Stimulated activated naive CD8-positive, alpha-beta T cell treated with anti-CD3 and anti-CD28 coated beads, Interleukin-15, Interleukin-2, amounts not matched to agents 100 ng/mL and 50 ng/mL, for 24 hours (primary cell): ENCODE results near the gene TMEM163.

ENCODE experiments used
- H3K27ac Mint-ChIP-seq: one replicate; pipeline ENCODE4 v1.8.0; 2021; ENCODE audit warnings: mild to moderate bottlenecking, mixed read lengths
- H3K27me3 Mint-ChIP-seq: one replicate; pipeline ENCODE4 v1.8.0; 2021; ENCODE audit warnings: mixed read lengths
- H3K36me3 Mint-ChIP-seq: one replicate; pipeline ENCODE4 v1.8.0; 2021; ENCODE audit warnings: low read depth, mixed read lengths
- H3K4me1 Mint-ChIP-seq: one replicate; pipeline ENCODE4 v1.8.0; 2021; ENCODE audit warnings: low read depth, mixed read lengths
- H3K4me3 Mint-ChIP-seq: one replicate; pipeline ENCODE4 v1.8.0; 2021; ENCODE audit warnings: mild to moderate bottlenecking, mixed read lengths
- H3K9me3 Mint-ChIP-seq: one replicate; pipeline ENCODE4 v1.8.0; 2021; ENCODE audit warnings: mixed read lengths

TMEM163 gene

GRCh38 chr2:134413912-134414311 is 304.9 kb downstream of the TMEM163 start:
- Mint-ChIP-seq H3K36me3 (peaks cover 17% of the 10 kb centered on the region), H3K4me1 (peaks cover 33% of the 10 kb centered on the region), H3K9me3 (no peaks in the 10 kb centered on the region), H3K27me3 (no peaks in the 10 kb centered on the region), H3K4me3 (no peak overlapping the region), H3K27ac (no peak overlapping the region)

GRCh38 chr2:134413430-134413829 is 305.4 kb downstream of the TMEM163 start:
- Mint-ChIP-seq H3K36me3 (peaks cover 17% of the 10 kb centered on the region), H3K27ac (no peak overlapping the region), H3K4me3 (no peak overlapping the region), H3K4me1 (peaks cover 36% of the 10 kb centered on the region), H3K9me3 (no peaks in the 10 kb centered on the region), H3K27me3 (no peaks in the 10 kb centered on the region)

GRCh38 chr2:134412639-134412999 is 306.2 kb downstream of the TMEM163 start:
- H3K27me3 Mint-ChIP-seq: no peaks in the 10 kb centered on the region
- no peaks in the 10 kb centered on the region for H3K9me3 Mint-ChIP-seq
- peaks cover 43% of the 10 kb centered on the region for H3K4me1 Mint-ChIP-seq
- H3K4me3 Mint-ChIP-seq: no peak overlapping the region
- peaks cover 17% of the 10 kb centered on the region for H3K36me3 Mint-ChIP-seq
- no peak overlapping the region for H3K27ac Mint-ChIP-seq

GRCh38 chr2:134411828-134412638 is 306.8 kb downstream of the TMEM163 start:
- H3K27ac Mint-ChIP-seq: no peak overlapping the region

GRCh38 chr2:134411279-134411827 is 307.4 kb downstream of the TMEM163 start:
- Mint-ChIP-seq H3K9me3 (no peaks in the 10 kb centered on the region), H3K4me1 (peaks cover 47% of the 10 kb centered on the region), H3K27ac (peak overlapping the region; percentile 42)

More at GRCh38 chr2:134411828-134412638, 306.8 kb downstream of the TMEM163 start:
- peaks cover 45% of the 10 kb centered on the region for H3K4me1 Mint-ChIP-seq
- H3K9me3 Mint-ChIP-seq: no peaks in the 10 kb centered on the region
- H3K4me3 Mint-ChIP-seq: no peak overlapping the region
- peaks cover 13% of the 10 kb centered on the region for H3K36me3 Mint-ChIP-seq
- H3K27me3 Mint-ChIP-seq: no peaks in the 10 kb centered on the region

GRCh38 chr2:134410831-134411231 is 308.0 kb downstream of the TMEM163 start:
- Mint-ChIP-seq H3K27ac (no peak overlapping the region), H3K27me3 (no peaks in the 10 kb centered on the region), H3K9me3 (no peaks in the 10 kb centered on the region), H3K36me3 (peaks cover 12% of the 10 kb centered on the region), H3K4me1 (peaks cover 47% of the 10 kb centered on the region), H3K4me3 (no peak overlapping the region)

More at GRCh38 chr2:134411279-134411827, 307.4 kb downstream of the TMEM163 start:
- H3K36me3 Mint-ChIP-seq: peaks cover 12% of the 10 kb centered on the region
- no peaks in the 10 kb centered on the region for H3K27me3 Mint-ChIP-seq
- H3K4me3 Mint-ChIP-seq: no peak overlapping the region

GRCh38 chr2:134410006-134410405 is 308.8 kb downstream of the TMEM163 start:
- H3K4me1 Mint-ChIP-seq: peaks cover 47% of the 10 kb centered on the region
- no peaks in the 10 kb centered on the region for H3K27me3 Mint-ChIP-seq
- H3K27ac Mint-ChIP-seq: peak overlapping the region; percentile 39

GRCh38 chr2:134408791-134409190 is 310.0 kb downstream of the TMEM163 start:
- Mint-ChIP-seq H3K9me3 (no peaks in the 10 kb centered on the region), H3K4me3 (no peak overlapping the region), H3K27ac (no peak overlapping the region), H3K27me3 (no peaks in the 10 kb centered on the region), H3K36me3 (peaks cover 16% of the 10 kb centered on the region), H3K4me1 (peaks cover 47% of the 10 kb centered on the region)

More at GRCh38 chr2:134410006-134410405, 308.8 kb downstream of the TMEM163 start:
- Mint-ChIP-seq H3K9me3 (no peaks in the 10 kb centered on the region), H3K4me3 (no peak overlapping the region), H3K36me3 (peaks cover 17% of the 10 kb centered on the region)

- peaks cover 19% of the 10 kb centered on the region for H3K36me3 Mint-ChIP-seq
Observed at GRCh38 chr2:134408386-134408785, 310.4 kb downstream of the TMEM163 start.

GRCh38 chr2:134407154-134407890 is 311.5 kb downstream of the TMEM163 start:
- peaks cover 47% of the 10 kb centered on the region for H3K4me1 Mint-ChIP-seq
- H3K27ac Mint-ChIP-seq: no peak overlapping the region
- no peaks in the 10 kb centered on the region for H3K9me3 Mint-ChIP-seq
- no peaks in the 10 kb centered on the region for H3K27me3 Mint-ChIP-seq
- no peak overlapping the region for H3K4me3 Mint-ChIP-seq
- H3K36me3 Mint-ChIP-seq: peaks cover 25% of the 10 kb centered on the region

More at GRCh38 chr2:134408386-134408785, 310.4 kb downstream of the TMEM163 start:
- peaks cover 47% of the 10 kb centered on the region for H3K4me1 Mint-ChIP-seq
- H3K27ac Mint-ChIP-seq: no peak overlapping the region
- H3K9me3 Mint-ChIP-seq: no peaks in the 10 kb centered on the region
- H3K27me3 Mint-ChIP-seq: no peaks in the 10 kb centered on the region
- H3K4me3 Mint-ChIP-seq: no peak overlapping the region

GRCh38 chr2:134406736-134407135 is 312.1 kb downstream of the TMEM163 start:
- H3K9me3 Mint-ChIP-seq: no peaks in the 10 kb centered on the region
- H3K27ac Mint-ChIP-seq: no peak overlapping the region
- peaks cover 25% of the 10 kb centered on the region for H3K36me3 Mint-ChIP-seq
- peaks cover 41% of the 10 kb centered on the region for H3K4me1 Mint-ChIP-seq
- no peaks in the 10 kb centered on the region for H3K27me3 Mint-ChIP-seq
- H3K4me3 Mint-ChIP-seq: no peak overlapping the region

GRCh38 chr2:134406311-134406710 is 312.5 kb downstream of the TMEM163 start:
- Mint-ChIP-seq H3K36me3 (peaks cover 25% of the 10 kb centered on the region), H3K4me1 (peaks cover 37% of the 10 kb centered on the region), H3K9me3 (no peaks in the 10 kb centered on the region), H3K27me3 (no peaks in the 10 kb centered on the region), H3K4me3 (no peak overlapping the region), H3K27ac (no peak overlapping the region)
